H1 (cell line): ENCODE data around the gene DOCK9.

Experiments
- CHD1 ChIP-seq: IDR thresholded peaks from 2 replicates; pipeline ENCODE4 v1.6.1; 2012; ENCODE audit warnings: low read depth, low read length, improper control_type of control experiment
- CREB1 ChIP-seq: IDR thresholded peaks from 2 replicates; pipeline ENCODE4 v1.6.1; 2012; ENCODE audit warnings: inconsistent platforms
- CTCF ChIP-seq, 3 experiments: IDR thresholded peaks; 1 replicate in 2 of 3; 2 replicates in 1 of 3; pipeline versions ENCODE4 v1.5.1 to v1.6.1; 2011; ENCODE audit warnings: low read length in 3 of 3, mild to moderate bottlenecking in 3 of 3, inconsistent platforms in 2 of 3, low read depth in 1 of 3, moderate library complexity in 1 of 3; ENCODE audit not compliant: insufficient read depth in 1 of 3; ENCODE audit errors: control extremely low read depth in 1 of 3
- EGR1 ChIP-seq: IDR thresholded peaks from 2 replicates; pipeline ENCODE4 v1.6.1; 2011; ENCODE audit warnings: low read depth, low read length, borderline replicate concordance
- KDM5A ChIP-seq: fragments of 200-600 bp; IDR thresholded peaks from 2 replicates; pipeline ENCODE4 v1.7.1; 2012; ENCODE audit warnings: mild to moderate bottlenecking, low read length, inconsistent platforms, mixed read lengths
- POLR2AphosphoS5 ChIP-seq: IDR thresholded peaks from 2 replicates; pipeline ENCODE4 v1.6.1; 2011; ENCODE audit warnings: low read depth, low read length
- RAD21 ChIP-seq, 2 experiments: IDR thresholded peaks in 1 of 2; conservative IDR thresholded peaks in 1 of 2; 2 replicates each; pipeline ENCODE4 v1.6.1; 2011; ENCODE audit warnings: low read depth in 2 of 2, low read length in 2 of 2, improper control_type of control experiment in 1 of 2, inconsistent platforms in 1 of 2, mild to moderate bottlenecking in 1 of 2, moderate library complexity in 1 of 2
- SP1 ChIP-seq: IDR thresholded peaks from 2 replicates; pipeline ENCODE4 v1.6.1; 2011; ENCODE audit warnings: low read depth, low read length
- TCF12 ChIP-seq: IDR thresholded peaks from 2 replicates; pipeline ENCODE4 v1.6.1; 2011; ENCODE audit warnings: low read depth, mild to moderate bottlenecking, low read length
- TF ChIP-seq, protein P1 (sequence below): IDR thresholded peaks from 2 replicates; pipeline ENCODE4 v1.6.1; 2012; ENCODE audit warnings: inconsistent platforms

- TF ChIP-seq CTCF (IDR thresholded peaks at IDR 0.05; ENCODE audit: control extremely low read depth in 1 of 3, insufficient read depth in 1 of 3, low read depth in 1 of 3, low read length in 3 of 3): no peak
- no peak for TF ChIP-seq EGR1
- no peak for TF ChIP-seq SP1
- no peak for TF ChIP-seq POLR2AphosphoS5
- no peak for TF ChIP-seq TCF12
- no peak for TF ChIP-seq CREB1
- TF ChIP-seq RAD21 (IDR thresholded peaks at IDR 0.05 in 1 of 2, conservative IDR thresholded peaks at IDR 0.05 in 1 of 2; ENCODE audit: low read depth in 2 of 2, low read length in 2 of 2): no peak
- TF ChIP-seq KDM5A: no peak
- TF ChIP-seq CHD1: no peak
- TF ChIP-seq, protein P1, sequence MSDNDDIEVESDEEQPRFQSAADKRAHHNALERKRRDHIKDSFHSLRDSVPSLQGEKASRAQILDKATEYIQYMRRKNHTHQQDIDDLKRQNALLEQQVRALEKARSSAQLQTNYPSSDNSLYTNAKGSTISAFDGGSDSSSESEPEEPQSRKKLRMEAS: no peak
Measured at GRCh38 chr13:98809345-98809777, 168.5 kb downstream of the DOCK9 start.
